HG03025 (cell line): ENCODE results near the gene CABLES1.
"Not testable (repeated sequence)": the region's sequence is repeated elsewhere in the genome, so short reads cannot be mapped to it uniquely, and the experiment has no call there.

Source experiments
- ATAC-seq: cut with Tn5 transposase; IDR thresholded peaks from one replicate; pipeline ENCODE4 v1.9.1; 2021; ENCODE audit warnings: mild to moderate bottlenecking, moderate library complexity; ENCODE audit not compliant: unreplicated experiment, low FRiP score

The CABLES1 gene, protein sequence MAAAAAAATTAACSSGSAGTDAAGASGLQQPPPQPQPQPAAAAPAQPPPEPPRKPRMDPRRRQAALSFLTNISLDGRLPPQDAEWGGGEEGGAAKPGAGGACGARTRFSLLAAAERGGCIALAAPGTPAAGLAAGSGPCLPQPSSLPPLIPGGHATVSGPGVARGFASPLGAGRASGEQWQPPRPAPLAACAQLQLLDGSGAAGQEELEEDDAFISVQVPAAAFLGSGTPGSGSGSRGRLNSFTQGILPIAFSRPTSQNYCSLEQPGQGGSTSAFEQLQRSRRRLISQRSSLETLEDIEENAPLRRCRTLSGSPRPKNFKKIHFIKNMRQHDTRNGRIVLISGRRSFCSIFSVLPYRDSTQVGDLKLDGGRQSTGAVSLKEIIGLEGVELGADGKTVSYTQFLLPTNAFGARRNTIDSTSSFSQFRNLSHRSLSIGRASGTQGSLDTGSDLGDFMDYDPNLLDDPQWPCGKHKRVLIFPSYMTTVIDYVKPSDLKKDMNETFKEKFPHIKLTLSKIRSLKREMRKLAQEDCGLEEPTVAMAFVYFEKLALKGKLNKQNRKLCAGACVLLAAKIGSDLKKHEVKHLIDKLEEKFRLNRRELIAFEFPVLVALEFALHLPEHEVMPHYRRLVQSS

DNA sequence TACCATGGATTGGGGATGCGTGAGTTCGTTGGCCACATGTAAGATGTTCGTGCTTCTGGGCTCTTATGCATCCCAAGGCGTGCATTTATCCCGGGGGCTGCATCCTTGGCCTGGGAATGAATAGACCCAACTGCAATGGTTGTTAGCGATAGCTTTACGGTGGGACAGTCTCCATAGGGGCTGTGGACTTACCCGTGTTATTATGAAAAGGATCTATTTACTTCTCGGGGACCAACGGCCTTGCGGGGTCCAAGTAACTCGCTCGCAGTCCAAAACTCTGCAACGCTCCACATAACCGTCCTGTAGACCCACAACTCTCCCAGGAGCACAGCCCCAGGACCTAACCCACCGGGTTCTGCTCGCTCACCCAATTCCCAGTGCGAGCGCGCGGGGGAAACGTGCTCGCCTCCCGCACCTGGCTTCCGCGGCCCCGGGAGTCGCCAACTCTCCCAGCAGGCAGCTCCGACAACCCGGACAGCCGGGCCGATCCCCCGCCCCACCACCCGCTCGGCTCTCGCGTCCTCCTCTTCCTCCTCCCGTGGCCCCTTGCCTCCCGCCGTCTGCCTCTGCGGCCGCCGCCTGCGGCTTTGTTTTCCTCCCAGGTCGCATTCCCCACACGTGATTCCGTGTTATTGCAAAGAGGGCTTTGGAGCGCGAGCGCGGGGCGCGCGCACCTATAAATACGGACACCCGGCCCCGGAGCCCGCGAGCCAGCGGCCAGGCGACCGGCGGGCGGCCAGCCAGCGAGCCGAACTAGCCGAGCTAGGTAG lies at the start of gene CABLES1:
TSS of gene CABLES1 (plus strand) at position 706 of the 770 bp plus-strand sequence. CDS start 278 bp downstream, outside the sequence.
- ATAC-seq = peak; percentile 27

DNA sequence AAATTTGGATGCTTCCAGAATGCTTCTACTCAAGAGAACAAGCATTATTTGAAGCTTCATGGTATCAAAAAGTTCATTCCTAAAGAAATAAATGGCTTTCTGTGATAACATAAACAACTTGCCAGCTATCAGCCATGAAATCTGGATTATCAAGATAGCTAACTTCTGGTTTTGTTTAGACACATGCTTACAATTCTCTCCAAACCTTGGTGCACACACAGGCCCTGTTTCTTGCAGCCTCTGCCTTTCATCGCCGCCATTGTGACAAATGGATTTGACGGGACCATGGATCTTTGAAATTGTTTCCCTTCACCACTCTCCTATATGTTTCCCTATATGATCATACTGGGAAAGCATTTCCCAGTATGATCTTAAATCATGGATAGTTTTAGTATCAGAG lies 47.9 kb upstream of the CABLES1 start:
- no peak for ATAC-seq

DNA sequence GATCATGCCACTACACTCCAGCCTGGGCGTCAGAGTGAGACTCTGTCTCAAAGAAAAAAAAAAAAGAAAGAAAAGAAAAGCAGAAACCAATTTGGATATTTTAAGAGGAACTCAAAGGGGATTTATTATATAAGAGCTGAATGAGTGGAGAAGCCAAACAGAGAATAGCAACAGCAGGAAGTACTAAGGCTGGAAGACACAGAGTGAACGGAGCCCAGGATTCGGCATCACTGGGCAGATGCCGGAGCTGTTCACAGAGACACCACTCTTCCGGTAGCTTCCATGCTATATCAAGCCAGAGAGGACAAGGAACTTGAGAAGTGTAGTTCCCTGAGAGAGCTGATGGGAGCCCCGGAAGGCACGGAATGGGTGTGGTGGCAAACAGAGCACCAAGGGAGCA lies 47.0 kb upstream of the CABLES1 start:
- ATAC-seq = no peak

DNA sequence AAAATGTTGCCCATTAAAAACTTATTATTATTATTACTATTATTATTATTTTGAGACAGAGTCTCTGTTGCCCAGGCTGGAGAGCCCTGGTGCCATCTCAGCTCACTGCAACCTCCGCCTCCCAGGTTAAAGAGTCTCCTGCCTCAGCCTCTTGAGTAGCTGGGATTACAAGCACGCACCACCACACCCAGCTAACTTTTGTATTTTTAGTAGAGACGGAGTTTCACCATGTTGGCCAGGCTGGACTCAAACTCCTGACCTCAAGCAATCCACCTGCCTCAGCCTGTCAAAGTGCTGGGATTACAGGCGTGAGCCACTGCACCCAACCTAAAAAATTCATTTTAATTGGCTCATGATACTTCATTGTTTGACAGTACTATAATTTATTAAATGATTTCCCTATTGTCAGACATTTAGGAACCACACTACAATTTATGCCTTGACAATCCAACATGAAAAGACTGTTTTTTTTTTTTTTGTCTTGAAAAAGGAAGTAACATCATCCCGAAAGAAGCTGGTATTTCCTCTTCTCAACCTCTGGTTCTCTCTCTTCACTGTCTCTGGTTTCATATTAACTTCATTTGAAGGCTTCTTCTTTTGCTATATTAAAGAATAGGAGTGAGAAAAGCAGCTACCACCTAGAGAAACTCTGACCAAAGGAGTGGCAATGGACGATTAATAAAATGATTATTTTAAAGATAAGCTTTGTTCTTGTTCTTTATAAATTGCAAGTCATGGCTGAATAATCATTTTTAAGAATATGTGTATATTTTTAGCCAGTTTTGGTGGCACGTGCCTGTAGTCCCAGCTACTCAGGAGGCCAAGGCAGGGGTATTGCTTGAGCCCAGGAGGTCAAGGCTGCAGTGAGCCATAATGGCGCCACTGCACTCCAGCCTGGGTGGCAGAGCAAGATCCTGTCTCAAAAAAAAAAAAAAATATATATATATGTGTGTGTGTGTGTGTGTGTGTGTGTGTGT lies 44.0 kb upstream of the CABLES1 start:
- ATAC-seq = not testable (repeated sequence)

DNA sequence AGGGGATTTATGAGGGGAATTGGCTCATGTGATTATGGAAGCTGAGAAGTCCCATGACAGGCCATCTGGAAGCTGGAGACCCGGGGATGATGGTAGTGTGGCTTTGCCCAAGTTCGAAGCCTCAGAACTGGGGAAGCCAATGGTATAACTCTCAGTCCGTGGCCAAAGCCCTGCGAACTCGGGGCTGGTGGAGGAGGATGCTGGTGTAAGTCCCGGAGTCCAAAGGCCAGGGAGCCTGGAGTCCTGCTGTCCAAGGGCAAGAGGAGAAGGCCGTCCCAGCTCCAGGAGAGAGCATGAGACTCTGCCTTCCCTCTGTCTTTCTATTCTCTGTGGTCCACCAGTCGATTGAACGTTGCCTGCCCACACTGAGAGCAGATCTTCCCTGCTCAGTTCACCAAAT lies 43.2 kb upstream of the CABLES1 start:
- ATAC-seq = no peak

DNA sequence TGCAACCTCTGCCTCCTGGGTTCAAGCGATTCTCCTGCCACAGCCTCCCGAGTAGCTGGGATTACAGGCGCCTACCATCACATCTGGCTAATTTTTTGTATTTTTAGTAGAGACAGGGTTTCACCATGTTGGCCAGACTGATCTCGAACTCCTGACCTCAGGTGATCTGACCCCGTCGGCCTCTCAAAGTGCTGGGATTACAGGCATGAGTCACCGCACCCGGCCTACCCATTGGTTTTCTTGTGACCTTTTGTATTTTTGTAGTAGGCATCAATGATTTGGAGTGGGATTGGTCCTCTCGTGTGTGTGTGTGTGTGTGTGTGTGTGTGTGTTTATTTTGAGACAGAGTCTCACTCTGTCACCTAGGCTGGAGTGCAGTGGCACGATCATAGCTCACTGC lies 42.2 kb upstream of the CABLES1 start:
- ATAC-seq = not testable (repeated sequence)

DNA sequence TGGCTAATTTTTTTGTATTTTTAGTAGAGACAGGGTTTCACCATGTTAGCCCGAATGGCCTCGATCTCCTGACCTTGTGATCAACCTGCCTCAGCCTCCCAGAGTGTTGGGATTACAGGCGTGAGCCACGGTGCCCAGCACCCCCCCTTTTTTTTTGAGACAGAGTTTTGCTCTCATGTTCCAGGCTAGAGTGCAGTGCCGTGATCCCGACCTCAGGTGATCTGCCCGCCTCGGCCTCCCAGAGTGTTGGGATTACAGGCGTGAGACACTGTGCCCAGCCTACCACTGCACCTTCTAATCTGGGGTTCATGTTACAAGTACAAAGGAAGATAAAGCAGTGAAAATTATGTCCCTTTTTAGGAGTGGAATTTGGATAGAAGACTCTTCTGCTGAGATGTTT lies 41.5 kb upstream of the CABLES1 start:
- ATAC-seq = no peak

DNA sequence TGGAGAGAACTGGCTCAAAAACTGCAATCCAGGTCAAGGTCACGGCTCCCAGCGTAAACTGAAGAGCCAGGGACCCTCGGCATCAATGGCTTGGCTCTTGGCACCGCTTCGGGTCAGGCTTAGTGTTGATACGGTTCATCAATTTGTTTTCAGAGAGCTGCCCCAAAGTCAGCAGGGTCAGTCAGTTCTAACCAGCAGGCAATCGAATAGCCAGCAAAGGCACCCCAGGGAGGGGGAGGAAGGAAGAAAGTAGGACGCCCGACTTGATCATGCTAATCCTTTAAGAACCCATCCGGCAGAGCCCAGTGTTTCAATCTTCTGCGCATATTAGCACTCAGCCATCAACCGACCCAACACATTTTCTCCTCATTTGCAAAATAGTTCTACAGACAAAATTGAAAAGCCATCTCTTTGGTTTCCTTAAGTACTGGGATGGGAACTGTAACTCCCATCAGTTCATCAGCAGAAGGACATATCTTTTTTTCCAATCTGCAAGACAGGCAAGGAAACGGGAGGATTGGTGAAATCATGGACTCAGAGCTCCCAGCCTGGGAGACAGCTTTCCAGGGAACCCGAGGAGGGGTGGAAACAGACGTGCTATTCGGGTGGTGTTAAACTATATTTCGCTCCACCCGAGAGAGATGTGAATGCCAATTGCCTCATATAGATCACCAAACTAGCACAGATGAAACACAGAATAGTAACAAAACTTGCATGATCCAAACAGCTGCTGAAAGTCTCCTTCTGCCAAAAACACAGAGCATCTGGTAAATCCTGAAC lies 40.7 kb upstream of the CABLES1 start:
- no peak for ATAC-seq

DNA sequence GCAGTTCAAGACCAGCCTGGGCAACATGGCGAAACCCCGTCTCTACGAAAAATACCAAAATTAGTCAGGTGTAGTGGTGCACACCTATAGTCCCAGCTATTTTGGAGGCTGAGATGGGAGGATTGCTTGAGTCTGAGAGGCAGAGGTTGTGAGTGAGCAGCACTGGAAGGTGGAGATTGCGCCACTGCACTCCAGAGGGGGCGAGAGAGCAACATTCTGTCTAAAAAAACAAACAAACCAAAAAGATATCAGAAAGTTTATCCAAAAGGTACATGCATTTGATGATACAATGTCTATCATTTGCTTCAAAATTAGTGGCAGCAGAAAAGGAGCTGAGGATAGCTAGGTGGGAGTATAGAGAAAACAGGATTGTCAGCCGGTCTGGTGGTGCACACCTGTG lies 39.8 kb upstream of the CABLES1 start:
- ATAC-seq = no peak

DNA sequence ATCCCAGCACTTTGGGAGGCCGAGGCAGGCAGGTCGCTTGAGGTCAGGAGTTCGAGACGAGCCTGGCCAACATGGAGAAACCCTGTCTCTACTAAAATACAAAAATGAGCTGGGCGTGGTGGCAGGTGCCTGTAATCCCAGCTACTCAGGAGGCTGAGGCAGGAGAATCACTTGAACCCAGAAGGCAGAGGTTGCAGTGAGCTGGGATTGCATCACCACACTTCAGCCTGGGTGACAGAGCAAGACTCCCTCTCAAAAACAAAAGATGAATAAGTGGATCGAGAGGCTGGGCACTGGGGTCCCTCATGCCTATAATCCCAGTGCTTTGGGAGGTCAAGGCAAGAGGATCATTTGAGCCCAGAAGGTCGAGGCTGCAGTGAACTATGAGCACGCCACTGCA lies 38.3 kb upstream of the CABLES1 start:
- ATAC-seq = not testable (repeated sequence)

DNA sequence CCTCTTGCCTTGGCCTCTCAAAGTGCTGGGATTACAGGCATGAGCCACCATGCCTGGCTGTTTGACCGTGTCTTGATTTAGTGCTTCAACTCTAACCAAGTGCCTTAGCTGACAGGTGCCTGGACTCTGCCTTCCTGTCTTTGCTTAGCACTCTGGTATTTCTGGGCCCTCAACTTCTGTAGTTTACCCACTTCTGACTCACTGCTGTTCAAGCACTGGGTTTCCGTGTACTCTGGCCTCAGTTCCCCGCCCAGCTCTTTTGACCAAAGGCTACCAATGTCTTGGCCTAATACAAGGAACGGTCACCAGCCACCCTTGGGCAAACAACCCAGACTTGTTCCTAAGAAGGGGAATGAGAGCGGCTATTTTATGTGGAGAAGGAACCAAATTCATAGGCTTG lies 35.7 kb upstream of the CABLES1 start:
- ATAC-seq = no peak

DNA sequence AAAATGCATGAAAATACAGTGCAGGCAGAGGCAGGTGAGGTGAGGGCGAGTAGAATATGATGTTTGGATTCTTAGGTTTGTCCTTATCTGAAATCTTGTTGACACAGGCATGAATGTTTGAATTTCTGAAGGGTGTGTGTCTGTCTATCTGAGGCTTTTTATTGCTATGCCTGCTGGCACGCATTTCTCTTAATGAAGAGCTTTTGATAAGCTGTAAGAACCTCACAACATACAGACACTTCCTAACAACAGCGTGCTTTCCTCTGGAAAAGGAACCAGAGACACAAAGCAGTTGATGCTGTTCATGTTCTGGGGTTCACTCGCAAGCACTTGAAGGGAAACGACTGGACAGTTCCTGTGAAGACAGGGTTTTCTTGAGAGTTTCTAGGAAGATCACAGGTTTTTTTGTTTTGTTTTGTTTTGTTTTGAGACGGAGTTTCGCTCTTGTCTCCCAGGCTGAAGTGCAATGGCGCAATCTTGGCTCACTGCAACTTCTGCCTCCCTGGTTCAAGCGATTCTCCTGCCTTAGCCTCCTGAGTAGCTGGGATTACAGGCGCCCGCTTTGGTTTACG lies 33.3 kb upstream of the CABLES1 start:
- ATAC-seq = no peak

DNA sequence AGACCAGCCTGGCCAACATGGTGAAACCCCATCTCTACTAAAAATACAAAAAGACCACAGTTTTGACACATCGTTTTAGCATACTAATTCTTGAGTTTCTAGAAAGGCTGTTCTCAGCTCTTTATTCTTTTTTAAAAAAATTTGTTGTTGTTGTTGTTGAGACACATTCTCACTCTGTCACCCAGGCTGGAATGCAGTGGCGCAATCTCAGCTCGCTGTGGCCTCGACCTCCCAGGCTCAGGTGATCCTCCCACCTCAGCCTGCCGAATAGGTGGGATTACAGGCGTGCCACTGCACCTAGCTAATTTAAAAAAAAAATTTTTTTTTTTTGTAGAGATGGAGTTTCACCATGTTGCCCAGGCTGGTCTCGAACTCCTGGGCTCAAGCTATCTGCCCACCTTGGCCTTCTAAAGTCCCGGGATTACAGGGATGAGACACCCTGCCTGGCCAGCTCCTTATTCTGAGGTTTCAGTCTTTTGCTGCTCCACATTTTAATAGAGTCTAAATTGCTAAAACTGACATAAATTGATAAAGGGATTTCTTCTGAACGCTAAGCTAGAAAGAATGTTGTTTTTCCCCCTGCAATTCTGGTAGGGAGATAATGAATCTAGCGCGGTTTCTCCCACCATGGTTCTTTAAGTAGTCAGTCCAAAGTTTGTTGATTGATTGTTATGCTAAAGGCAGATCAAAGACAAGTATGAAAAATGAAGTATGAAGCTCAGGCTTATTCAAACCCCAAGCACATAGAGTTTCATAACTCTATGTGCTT lies 32.6 kb upstream of the CABLES1 start:
- ATAC-seq = no peak

DNA sequence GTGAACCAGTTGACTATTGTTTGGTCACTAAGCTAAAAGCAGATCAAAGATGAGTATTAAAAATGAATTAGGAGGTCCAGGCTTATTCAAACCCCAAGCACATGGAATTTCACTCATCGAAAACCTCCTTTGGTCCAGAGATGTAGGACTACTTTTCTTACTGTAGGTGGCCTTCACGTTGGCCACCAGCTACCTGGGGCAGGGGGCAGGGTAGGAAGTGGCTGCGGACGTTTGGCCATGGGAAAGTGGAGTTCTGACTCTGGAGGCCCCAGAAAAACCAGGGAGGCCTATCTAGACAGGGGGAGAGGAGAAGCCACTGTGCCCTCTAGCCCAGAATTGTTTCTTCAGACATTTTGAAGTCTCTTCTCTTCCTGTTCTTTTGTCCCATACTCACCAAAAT lies 31.8 kb upstream of the CABLES1 start:
- no peak for ATAC-seq

DNA sequence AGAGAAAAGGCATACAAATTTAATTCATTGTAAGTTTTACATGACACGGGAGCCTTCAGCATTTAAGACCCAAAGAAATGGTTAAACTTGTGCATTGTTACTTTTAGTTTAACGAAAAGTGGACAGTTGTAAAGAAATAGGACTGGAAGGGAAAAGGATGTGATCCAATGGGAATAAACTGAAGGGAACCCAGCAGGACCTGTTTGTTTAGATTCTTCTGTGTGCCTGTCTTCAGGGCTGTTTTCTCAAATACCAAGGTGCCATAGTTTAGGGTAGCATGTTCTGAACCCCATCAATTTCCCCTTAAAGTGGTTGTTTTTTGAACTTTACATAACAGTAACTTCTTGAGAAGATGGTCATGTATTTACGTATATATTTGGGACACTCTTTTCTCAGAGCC lies 30.3 kb upstream of the CABLES1 start:
- ATAC-seq = no peak

DNA sequence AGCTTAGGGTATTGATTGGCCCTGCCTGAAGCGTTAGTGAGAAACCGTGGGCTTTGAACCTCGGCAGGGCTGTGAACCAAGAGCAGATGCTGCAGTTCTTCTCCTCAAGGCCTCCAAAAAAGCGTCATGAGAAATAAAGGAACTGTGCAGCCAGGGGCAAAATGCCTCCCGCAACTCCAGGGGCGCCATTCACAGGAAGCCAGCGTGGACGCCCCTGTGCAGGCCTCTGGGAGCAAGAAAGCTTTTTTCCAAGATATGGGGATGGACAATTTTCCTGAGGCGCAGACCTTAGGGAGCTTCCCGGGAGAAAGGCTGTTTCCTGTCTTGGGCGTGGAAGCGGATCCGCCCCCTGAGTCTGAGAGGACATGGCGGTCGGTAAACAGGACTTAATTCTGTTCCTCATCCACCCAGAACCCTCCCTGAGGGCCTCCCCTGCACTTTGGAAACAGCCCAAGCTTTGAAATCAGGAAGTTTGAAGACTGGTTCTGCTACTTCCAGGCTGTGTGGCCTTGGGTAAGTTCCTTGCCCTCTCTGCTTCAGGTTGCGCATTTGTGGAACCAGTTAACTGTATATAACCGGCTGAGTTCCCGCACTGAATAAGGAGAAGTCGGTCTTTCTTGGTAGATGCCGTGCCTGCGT lies 29.6 kb upstream of the CABLES1 start:
- no peak for ATAC-seq

DNA sequence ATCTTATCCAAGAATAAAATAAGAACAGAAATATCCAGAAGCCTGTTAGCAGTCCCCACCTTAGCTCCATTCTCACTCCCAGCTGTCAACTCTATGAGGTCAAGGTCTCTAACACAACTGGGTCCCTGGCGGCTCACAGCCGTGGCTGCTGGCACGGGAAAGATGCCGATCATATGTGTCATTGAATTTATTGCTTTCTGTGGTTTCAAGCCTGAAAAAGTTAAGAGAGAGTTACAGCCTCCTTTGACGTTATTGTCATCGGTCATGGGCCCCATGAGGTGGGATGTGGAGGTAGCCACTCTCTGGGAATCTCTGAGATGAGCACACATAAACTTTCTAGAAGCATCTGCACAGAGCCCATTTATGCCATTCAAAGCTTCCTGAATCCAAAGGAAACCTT lies 28.7 kb upstream of the CABLES1 start:
- ATAC-seq = no peak

DNA sequence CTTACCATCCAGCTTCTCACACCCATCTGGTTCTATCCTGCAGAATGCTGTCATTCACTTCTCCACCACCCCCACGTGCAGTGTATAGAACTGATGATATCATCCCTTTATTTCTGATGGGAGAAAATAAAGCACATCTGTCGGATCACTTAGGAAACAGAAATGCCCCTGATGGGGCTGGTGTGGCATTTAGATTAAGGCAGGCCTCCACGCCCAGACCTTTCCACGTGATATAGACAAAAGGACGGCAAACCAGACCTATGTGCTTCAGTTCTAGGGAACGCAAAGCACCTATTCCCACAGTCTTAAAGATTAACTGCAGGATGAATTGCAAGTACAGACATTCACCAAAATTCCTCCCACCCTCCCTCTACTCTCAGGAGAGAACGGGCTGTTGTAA lies 27.6 kb upstream of the CABLES1 start:
- no peak for ATAC-seq
